ENCODE measurements around the gene RCSD1. TPM values are rescaled to one million over a fixed set of nuclear protein-coding genes. Genes with fewer than 3 reads are reported as not detected.

Gene RCSD1
- total RNA-seq, 1 experiment from 2014 or later: 0.50 TPM

DNA sequence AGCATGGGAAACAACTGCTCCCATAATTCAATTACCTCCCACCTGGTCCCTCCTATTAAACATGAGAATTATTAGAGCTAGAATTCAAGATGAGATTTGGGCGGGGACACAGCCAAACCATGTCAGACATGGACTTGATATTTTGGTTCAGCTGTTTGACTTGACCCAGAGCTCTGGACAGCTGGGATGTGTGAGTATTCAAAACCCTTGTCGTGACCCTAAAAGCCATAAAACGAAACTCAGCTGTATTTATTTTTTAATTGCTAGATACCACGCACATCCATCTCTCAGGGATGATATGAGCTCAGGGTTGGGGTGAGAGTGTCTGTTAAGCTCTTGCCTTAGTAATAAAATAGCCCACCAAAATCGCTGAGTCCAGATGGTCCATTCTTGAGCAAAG lies 45.4 kb downstream of the RCSD1 start:
- ATAC-seq: no peak
- H3K27ac Mint-ChIP-seq: no peak overlapping the region
- H3K9me3 Mint-ChIP-seq: no peaks in the 10 kb centered on the region
- peaks cover 4% of the 10 kb centered on the region for H3K4me1 Mint-ChIP-seq
- H3K27me3 Mint-ChIP-seq (ENCODE audit: low read depth): no peaks in the 10 kb centered on the region
- H3K36me3 Mint-ChIP-seq: no peaks in the 10 kb centered on the region
- DNase-seq (ENCODE audit: low spot score): no peak
- TF ChIP-seq, protein P1, sequence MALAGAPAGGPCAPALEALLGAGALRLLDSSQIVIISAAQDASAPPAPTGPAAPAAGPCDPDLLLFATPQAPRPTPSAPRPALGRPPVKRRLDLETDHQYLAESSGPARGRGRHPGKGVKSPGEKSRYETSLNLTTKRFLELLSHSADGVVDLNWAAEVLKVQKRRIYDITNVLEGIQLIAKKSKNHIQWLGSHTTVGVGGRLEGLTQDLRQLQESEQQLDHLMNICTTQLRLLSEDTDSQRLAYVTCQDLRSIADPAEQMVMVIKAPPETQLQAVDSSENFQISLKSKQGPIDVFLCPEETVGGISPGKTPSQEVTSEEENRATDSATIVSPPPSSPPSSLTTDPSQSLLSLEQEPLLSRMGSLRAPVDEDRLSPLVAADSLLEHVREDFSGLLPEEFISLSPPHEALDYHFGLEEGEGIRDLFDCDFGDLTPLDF (CRISPR knock-in tag; IDR thresholded peaks at IDR 0.05): no peak
- TF ChIP-seq, protein P2, sequence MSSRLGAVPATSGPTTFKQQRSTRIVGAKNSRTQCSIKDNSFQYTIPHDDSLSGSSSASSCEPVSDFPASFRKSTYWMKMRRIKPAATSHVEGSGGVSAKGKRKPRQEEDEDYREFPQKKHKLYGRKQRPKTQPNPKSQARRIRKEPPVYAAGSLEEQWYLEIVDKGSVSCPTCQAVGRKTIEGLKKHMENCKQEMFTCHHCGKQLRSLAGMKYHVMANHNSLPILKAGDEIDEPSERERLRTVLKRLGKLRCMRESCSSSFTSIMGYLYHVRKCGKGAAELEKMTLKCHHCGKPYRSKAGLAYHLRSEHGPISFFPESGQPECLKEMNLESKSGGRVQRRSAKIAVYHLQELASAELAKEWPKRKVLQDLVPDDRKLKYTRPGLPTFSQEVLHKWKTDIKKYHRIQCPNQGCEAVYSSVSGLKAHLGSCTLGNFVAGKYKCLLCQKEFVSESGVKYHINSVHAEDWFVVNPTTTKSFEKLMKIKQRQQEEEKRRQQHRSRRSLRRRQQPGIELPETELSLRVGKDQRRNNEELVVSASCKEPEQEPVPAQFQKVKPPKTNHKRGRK (CRISPR knock-in tag; IDR thresholded peaks at IDR 0.05; ENCODE audit: borderline replicate concordance): no peak
- TF ChIP-seq SOX15 (CRISPR knock-in tag; IDR thresholded peaks at IDR 0.05): no peak
- TF ChIP-seq, protein P3, sequence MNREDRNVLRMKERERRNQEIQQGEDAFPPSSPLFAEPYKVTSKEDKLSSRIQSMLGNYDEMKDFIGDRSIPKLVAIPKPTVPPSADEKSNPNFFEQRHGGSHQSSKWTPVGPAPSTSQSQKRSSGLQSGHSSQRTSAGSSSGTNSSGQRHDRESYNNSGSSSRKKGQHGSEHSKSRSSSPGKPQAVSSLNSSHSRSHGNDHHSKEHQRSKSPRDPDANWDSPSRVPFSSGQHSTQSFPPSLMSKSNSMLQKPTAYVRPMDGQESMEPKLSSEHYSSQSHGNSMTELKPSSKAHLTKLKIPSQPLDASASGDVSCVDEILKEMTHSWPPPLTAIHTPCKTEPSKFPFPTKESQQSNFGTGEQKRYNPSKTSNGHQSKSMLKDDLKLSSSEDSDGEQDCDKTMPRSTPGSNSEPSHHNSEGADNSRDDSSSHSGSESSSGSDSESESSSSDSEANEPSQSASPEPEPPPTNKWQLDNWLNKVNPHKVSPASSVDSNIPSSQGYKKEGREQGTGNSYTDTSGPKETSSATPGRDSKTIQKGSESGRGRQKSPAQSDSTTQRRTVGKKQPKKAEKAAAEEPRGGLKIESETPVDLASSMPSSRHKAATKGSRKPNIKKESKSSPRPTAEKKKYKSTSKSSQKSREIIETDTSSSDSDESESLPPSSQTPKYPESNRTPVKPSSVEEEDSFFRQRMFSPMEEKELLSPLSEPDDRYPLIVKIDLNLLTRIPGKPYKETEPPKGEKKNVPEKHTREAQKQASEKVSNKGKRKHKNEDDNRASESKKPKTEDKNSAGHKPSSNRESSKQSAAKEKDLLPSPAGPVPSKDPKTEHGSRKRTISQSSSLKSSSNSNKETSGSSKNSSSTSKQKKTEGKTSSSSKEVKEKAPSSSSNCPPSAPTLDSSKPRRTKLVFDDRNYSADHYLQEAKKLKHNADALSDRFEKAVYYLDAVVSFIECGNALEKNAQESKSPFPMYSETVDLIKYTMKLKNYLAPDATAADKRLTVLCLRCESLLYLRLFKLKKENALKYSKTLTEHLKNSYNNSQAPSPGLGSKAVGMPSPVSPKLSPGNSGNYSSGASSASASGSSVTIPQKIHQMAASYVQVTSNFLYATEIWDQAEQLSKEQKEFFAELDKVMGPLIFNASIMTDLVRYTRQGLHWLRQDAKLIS (CRISPR knock-in tag; IDR thresholded peaks at IDR 0.05; ENCODE audit: borderline replicate concordance): no peak
- TF ChIP-seq, protein P4, sequence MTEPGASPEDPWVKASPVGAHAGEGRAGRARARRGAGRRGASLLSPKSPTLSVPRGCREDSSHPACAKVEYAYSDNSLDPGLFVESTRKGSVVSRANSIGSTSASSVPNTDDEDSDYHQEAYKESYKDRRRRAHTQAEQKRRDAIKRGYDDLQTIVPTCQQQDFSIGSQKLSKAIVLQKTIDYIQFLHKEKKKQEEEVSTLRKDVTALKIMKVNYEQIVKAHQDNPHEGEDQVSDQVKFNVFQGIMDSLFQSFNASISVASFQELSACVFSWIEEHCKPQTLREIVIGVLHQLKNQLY (CRISPR knock-in tag; IDR thresholded peaks at IDR 0.05): no peak
- TF ChIP-seq, protein P5, sequence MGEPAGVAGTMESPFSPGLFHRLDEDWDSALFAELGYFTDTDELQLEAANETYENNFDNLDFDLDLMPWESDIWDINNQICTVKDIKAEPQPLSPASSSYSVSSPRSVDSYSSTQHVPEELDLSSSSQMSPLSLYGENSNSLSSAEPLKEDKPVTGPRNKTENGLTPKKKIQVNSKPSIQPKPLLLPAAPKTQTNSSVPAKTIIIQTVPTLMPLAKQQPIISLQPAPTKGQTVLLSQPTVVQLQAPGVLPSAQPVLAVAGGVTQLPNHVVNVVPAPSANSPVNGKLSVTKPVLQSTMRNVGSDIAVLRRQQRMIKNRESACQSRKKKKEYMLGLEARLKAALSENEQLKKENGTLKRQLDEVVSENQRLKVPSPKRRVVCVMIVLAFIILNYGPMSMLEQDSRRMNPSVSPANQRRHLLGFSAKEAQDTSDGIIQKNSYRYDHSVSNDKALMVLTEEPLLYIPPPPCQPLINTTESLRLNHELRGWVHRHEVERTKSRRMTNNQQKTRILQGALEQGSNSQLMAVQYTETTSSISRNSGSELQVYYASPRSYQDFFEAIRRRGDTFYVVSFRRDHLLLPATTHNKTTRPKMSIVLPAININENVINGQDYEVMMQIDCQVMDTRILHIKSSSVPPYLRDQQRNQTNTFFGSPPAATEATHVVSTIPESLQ (CRISPR knock-in tag; IDR thresholded peaks at IDR 0.05): no peak
- no peak for TF ChIP-seq OVOL2 (CRISPR knock-in tag; IDR thresholded peaks at IDR 0.05; ENCODE audit: borderline replicate concordance)
- TF ChIP-seq ZNF317 (CRISPR knock-in tag; IDR thresholded peaks at IDR 0.05; ENCODE audit: borderline replicate concordance, low read depth): no peak
- CTCF ChIA-PET: interaction anchor here (0.8 kb wide), 1 partner anchor 12 kb away, joined by 3 read pairs; no protein-coding TSS in a partner anchor
- H3K4me3 Mint-ChIP-seq: no peak overlapping the region
- POLR2A ChIA-PET: no interaction called here

DNA sequence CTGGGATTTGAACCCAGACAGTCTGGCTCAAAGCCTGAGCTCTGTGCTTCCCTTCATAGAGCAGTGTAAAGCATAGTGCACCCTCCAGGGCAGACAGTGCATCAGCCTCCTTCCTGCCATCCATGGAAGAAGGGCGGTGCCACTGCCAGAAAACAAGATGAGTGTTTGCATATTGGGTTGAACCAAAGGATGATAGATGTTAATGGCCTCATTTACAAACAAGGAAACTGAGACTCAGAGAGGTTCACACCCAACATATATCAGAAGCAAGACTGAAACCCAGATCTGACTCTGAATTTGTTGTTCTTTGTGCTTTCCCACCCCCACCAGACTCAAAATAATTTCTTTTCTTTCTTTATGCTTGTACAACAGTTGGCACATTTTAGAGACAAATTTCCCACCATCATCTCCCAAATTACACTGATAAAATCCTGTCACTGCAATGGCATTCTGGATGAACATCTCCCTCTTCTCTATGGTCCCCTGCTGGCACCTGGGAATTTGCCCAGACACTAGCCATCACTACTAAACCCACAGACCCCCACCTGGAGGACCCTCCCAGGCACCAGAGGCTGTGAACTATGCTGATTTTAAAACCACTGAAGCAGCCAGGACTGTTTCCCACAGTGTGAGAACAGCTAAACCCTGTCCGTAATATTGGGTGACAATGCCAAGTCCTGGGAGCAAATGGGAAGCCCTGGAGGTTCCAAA lies 46.3 kb downstream of the RCSD1 start:
- ATAC-seq: no peak
- TF ChIP-seq, protein P6, sequence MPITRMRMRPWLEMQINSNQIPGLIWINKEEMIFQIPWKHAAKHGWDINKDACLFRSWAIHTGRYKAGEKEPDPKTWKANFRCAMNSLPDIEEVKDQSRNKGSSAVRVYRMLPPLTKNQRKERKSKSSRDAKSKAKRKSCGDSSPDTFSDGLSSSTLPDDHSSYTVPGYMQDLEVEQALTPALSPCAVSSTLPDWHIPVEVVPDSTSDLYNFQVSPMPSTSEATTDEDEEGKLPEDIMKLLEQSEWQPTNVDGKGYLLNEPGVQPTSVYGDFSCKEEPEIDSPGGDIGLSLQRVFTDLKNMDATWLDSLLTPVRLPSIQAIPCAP (CRISPR knock-in tag; IDR thresholded peaks at IDR 0.05): no peak
- no peak for TF ChIP-seq GRHL2 (CRISPR knock-in tag; IDR thresholded peaks at IDR 0.05; ENCODE audit: insufficient replicate concordance, severe bottlenecking)
- TF ChIP-seq, protein P4 (CRISPR knock-in tag; IDR thresholded peaks at IDR 0.05): no peak
- no peak for TF ChIP-seq ZNF138 (CRISPR knock-in tag; conservative IDR thresholded peaks at IDR 0.05)
- TF ChIP-seq, protein P7, sequence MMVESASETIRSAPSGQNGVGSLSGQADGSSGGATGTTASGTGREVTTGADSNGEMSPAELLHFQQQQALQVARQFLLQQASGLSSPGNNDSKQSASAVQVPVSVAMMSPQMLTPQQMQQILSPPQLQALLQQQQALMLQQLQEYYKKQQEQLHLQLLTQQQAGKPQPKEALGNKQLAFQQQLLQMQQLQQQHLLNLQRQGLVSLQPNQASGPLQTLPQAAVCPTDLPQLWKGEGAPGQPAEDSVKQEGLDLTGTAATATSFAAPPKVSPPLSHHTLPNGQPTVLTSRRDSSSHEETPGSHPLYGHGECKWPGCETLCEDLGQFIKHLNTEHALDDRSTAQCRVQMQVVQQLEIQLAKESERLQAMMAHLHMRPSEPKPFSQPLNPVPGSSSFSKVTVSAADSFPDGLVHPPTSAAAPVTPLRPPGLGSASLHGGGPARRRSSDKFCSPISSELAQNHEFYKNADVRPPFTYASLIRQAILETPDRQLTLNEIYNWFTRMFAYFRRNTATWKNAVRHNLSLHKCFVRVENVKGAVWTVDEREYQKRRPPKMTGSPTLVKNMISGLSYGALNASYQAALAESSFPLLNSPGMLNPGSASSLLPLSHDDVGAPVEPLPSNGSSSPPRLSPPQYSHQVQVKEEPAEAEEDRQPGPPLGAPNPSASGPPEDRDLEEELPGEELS (CRISPR knock-in tag; IDR thresholded peaks at IDR 0.05): no peak
- TF ChIP-seq CREB1 (CRISPR knock-in tag; IDR thresholded peaks at IDR 0.05): no peak
- TF ChIP-seq, protein P8, sequence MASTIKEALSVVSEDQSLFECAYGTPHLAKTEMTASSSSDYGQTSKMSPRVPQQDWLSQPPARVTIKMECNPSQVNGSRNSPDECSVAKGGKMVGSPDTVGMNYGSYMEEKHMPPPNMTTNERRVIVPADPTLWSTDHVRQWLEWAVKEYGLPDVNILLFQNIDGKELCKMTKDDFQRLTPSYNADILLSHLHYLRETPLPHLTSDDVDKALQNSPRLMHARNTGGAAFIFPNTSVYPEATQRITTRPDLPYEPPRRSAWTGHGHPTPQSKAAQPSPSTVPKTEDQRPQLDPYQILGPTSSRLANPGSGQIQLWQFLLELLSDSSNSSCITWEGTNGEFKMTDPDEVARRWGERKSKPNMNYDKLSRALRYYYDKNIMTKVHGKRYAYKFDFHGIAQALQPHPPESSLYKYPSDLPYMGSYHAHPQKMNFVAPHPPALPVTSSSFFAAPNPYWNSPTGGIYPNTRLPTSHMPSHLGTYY (CRISPR knock-in tag; IDR thresholded peaks at IDR 0.05): no peak
- no peak for TF ChIP-seq NFATC4 (CRISPR knock-in tag; IDR thresholded peaks at IDR 0.05)
- TF ChIP-seq, protein P9, sequence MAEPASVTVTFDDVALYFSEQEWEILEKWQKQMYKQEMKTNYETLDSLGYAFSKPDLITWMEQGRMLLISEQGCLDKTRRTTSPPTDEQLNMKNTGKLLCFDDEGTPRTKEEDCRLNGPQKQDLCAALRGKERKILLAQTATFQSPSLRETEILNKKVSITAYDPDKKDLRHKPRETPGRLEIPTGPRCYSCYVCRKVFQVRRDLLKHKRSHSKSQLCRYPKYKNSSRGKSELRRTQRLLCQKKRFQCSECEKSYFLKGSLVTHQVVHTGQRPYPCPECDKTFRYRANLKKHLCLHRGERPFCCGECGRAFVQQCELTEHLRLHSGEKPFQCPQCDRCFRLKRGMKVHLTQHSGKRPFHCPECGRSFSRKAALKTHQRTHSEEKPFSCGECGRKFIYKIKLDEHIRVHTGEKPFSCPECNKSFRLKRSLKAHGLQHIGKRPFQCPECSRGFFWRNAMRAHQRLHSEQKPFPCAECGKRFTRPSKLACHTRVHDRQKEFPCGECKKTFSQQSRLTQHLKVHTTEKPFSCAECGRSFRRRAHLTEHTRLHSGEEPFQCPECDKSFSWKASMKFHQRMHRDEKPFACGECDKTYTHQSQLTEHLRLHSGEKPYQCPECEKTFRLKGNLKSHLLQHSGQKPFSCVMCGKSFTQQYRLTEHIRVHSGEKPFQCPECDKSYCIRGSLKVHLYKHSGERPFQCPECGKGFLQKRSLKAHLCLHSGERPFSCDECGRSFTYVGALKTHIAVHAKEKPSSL (CRISPR knock-in tag; conservative IDR thresholded peaks at IDR 0.05): no peak

More for the DNA sequence above, 46.3 kb downstream of the RCSD1 start:
- Mint-ChIP-seq H3K27ac (no peak overlapping the region), H3K27me3 (ENCODE audit: low read depth) (no peaks in the 10 kb centered on the region), H3K36me3 (no peaks in the 10 kb centered on the region), H3K4me3 (no peak overlapping the region), H3K4me1 (no peaks in the 10 kb centered on the region; the same call in none of the 2 replicates), H3K9me3 (no peaks in the 10 kb centered on the region)
- ChIA-PET POLR2A (no interaction called here), CTCF (no interaction called here)
- DNase-seq (ENCODE audit: low spot score): no peak

Measured in WTC11 (cell line).